ENCODE data around the gene LASP1NB.

Gene LASP1NB

GRCh38 chr17:38910325-38910724, 15.1 kb upstream of the LASP1NB start:
- Histone ChIP-seq H3K27ac (ENCODE audit: low read depth, low read length) (no peak overlapping the region), H2BK20ac (ENCODE audit: low read length) (no peak overlapping the region), H3K9me3 (ENCODE audit: insufficient read depth in 2 of 2, low read depth in 1 of 2, low read length in 1 of 2) (no peaks in the 10 kb centered on the region), H4K91ac (replicated peaks; ENCODE audit: insufficient read length, low read length) (no peak overlapping the region), H3K4ac (replicated peaks; ENCODE audit: insufficient read length, low read depth, low read length) (no peak overlapping the region), H4K5ac (ENCODE audit: insufficient read length, low read depth, low read length) (no peak overlapping the region), H4K20me1 (replicated peaks in 1 of 2; ENCODE audit: control insufficient read depth in 1 of 2, insufficient read depth in 2 of 2, low read length in 2 of 2) (peaks cover 5 to 14% of the 10 kb centered on the region in 2 experiments), H3K4me3 (ENCODE audit: extremely low read depth in 1 of 4, insufficient read depth in 2 of 4, low read depth in 3 of 4, low read length in 4 of 4) (no peak overlapping the region), H3K14ac (ENCODE audit: insufficient read length) (no peak overlapping the region), H2BK15ac (ENCODE audit: low read length) (no peak overlapping the region), H3K36me3 (ENCODE audit: control insufficient read depth in 2 of 4, insufficient read depth in 4 of 4, low read length in 3 of 4) (peaks cover 0 to 13% (median 11%) of the 10 kb centered on the region in 4 experiments; a peak in 6 of 8 replicates), H3K79me2 (ENCODE audit: control insufficient read depth in 1 of 2, insufficient read depth in 2 of 2, low read length in 2 of 2) (peaks cover 0 to 8% of the 10 kb centered on the region in 2 experiments; a peak in 2 of 4 replicates), H2BK120ac (replicated peaks; ENCODE audit: low read depth, low read length) (no peak overlapping the region), H3K9ac (replicated peaks in 1 of 4; ENCODE audit: extremely low read depth in 1 of 4, low read depth in 3 of 4, low read length in 3 of 4) (no peak overlapping the region), H3K23me2 (ENCODE audit: low read depth, low read length) (no peaks in the 10 kb centered on the region), H2BK12ac (ENCODE audit: low read depth, low read length) (no peak overlapping the region), H2AK5ac (ENCODE audit: low read depth, low read length) (no peak overlapping the region), H2BK5ac (ENCODE audit: low read depth, low read length) (no peak overlapping the region), H2AFZ (ENCODE audit: low read length) (no peak overlapping the region), H3K18ac (ENCODE audit: extremely low read depth, low read length) (no peak overlapping the region), H4K8ac (ENCODE audit: extremely low read depth, insufficient read depth, low read length) (no peak overlapping the region), H3K4me2 (ENCODE audit: insufficient read depth in 1 of 2, low read depth in 2 of 2, low read length in 2 of 2) (no peak overlapping the region), H3K23ac (ENCODE audit: insufficient read length) (no peak overlapping the region), H3K56ac (replicated peaks; ENCODE audit: insufficient read length, low read depth, low read length) (no peak overlapping the region), H3K4me1 (replicated peaks in 1 of 4; ENCODE audit: control insufficient read depth in 3 of 4, insufficient read depth in 4 of 4, low read length in 3 of 4) (peaks cover 0 to 11% (median 5%) of the 10 kb centered on the region in 4 experiments; a peak in 4 of 7 replicates), H3K27me3 (replicated peaks in 1 of 4; ENCODE audit: control insufficient read depth in 3 of 4, extremely low read depth in 1 of 4, insufficient read depth in 3 of 4, low read length in 3 of 4) (no peaks in the 10 kb centered on the region), H3K79me1 (ENCODE audit: low read depth, low read length) (peaks cover 7% of the 10 kb centered on the region)
- CTCF ChIA-PET (ENCODE audit: partially characterized antibody) = interaction anchor here (1.7 to 5.3 kb wide), 3 partner anchors 10 to 41 kb away, joined by 4 to 36 read pairs (median 5); partner anchors contain the start of genes LASP1 and LASP1NB
- DNase-seq (ENCODE audit: low read depth in 1 of 2, low spot score in 2 of 2) (no peak), FAIRE-seq (no peak)
- 93% methylated on average over 4 of the region's 5 CpGs; no CpG with 5 or more reads in 1 of the 2 experiments for WGBS, 2 experiments (ENCODE audit: extremely low coverage in 1 of 2, insufficient coverage in 1 of 2, insufficient read length in 1 of 2, insufficient replicate concordance in 2 of 2, low coverage in 1 of 2, low lambda C conversion rate in 2 of 2, missing lambda C conversion rate in 1 of 2)
- POLR2A ChIA-PET (ENCODE audit: partially characterized antibody) = interaction anchor here (1.2 to 6.1 kb wide), 4 partner anchors 10 to 57 kb away, joined by 4 to 50 read pairs (median 4); partner anchors contain the start of genes LASP1, LASP1NB and RPL23
